HEK293T (cell line): Measurements from ENCODE around the gene SKP1.
"Not testable (repeated sequence)": the region's sequence is repeated elsewhere in the genome, so short reads cannot be mapped to it uniquely, and the experiment has no call there.

Experiments used
- CTCF ChIA-PET: fragments of 350-600 bp; formaldehyde crosslinking; extraction: SDS; loops from one replicate; lab custom pipeline; 2021; ENCODE audit warnings: antibody characterized with exemption, inconsistent platforms; lab: Yijun Ruan, JAX
- POLR2A ChIA-PET: fragments of 350-600 bp; formaldehyde crosslinking; extraction: SDS; loops from one replicate; lab custom pipeline; 2020; ENCODE audit warnings: antibody characterized with exemption, inconsistent platforms; lab: Yijun Ruan, JAX
- DNase-seq: peaks from one replicate; pipeline ENCODE4 v3.0.0; 2012; ENCODE audit warnings: mixed read lengths; ENCODE audit errors: extremely low spot score
- ARNT ChIP-seq: fragments of 450-650 bp; IDR thresholded peaks from 2 replicates; pipeline ENCODE4 v1.6.1; 2017; ENCODE audit warnings: mild to moderate bottlenecking
- BHLHE40 ChIP-seq: fragments of 450-650 bp; IDR thresholded peaks from 2 replicates; pipeline ENCODE4 v1.6.1; 2016; ENCODE audit warnings: mild to moderate bottlenecking, moderate library complexity, borderline replicate concordance
- CTBP1 ChIP-seq: fragments of 450-650 bp; IDR thresholded peaks from 2 replicates; pipeline ENCODE4 v1.6.1; 2016; ENCODE audit warnings: borderline replicate concordance
- ELF4 ChIP-seq: fragments of 450-650 bp; IDR thresholded peaks from 2 replicates; pipeline ENCODE4 v1.6.1; 2017; ENCODE audit warnings: antibody characterized with exemption
- FOXA1 ChIP-seq: fragments of 450-650 bp; IDR thresholded peaks from 2 replicates; pipeline ENCODE4 v1.6.1; 2016; ENCODE audit warnings: mild to moderate bottlenecking
- FOXK2 ChIP-seq: fragments of 450-650 bp; IDR thresholded peaks from 2 replicates; pipeline ENCODE4 v1.6.1; 2016; ENCODE audit warnings: mild to moderate bottlenecking
- FOXM1 ChIP-seq: fragments of 450-650 bp; IDR thresholded peaks from 2 replicates; pipeline ENCODE4 v1.6.1; 2017; ENCODE audit warnings: mild to moderate bottlenecking, borderline replicate concordance
- HDGF ChIP-seq: fragments of 450-650 bp; IDR thresholded peaks from 2 replicates; pipeline ENCODE4 v1.6.1; 2017; ENCODE audit warnings: antibody characterized with exemption, borderline replicate concordance
- L3MBTL2 ChIP-seq: fragments of 450-650 bp; conservative IDR thresholded peaks from 2 replicates; pipeline ENCODE4 v1.6.1; 2016; ENCODE audit warnings: mild to moderate bottlenecking
- LEF1 ChIP-seq: fragments of 450-650 bp; IDR thresholded peaks from 2 replicates; pipeline ENCODE4 v1.6.1; 2017; ENCODE audit warnings: mild to moderate bottlenecking, borderline replicate concordance
- NFRKB ChIP-seq: fragments of 450-650 bp; IDR thresholded peaks from 2 replicates; pipeline ENCODE4 v1.6.1; 2016; ENCODE audit warnings: mild to moderate bottlenecking, moderate library complexity
- PKNOX1 ChIP-seq: fragments of 450-650 bp; IDR thresholded peaks from 2 replicates; pipeline ENCODE4 v1.6.1; 2016
- SP1 ChIP-seq: fragments of 450-650 bp; IDR thresholded peaks from 2 replicates; pipeline ENCODE4 v1.6.1; 2017
- SUZ12 ChIP-seq: fragments of 450-650 bp; IDR thresholded peaks from 2 replicates; pipeline ENCODE4 v1.6.1; 2016; ENCODE audit warnings: mild to moderate bottlenecking
- TARDBP ChIP-seq: fragments of 450-650 bp; IDR thresholded peaks from 2 replicates; pipeline ENCODE4 v1.6.1; 2016
- ZNF384 ChIP-seq: fragments of 450-650 bp; IDR thresholded peaks from 2 replicates; pipeline ENCODE4 v1.6.1; 2016

Gene SKP1

DNA sequence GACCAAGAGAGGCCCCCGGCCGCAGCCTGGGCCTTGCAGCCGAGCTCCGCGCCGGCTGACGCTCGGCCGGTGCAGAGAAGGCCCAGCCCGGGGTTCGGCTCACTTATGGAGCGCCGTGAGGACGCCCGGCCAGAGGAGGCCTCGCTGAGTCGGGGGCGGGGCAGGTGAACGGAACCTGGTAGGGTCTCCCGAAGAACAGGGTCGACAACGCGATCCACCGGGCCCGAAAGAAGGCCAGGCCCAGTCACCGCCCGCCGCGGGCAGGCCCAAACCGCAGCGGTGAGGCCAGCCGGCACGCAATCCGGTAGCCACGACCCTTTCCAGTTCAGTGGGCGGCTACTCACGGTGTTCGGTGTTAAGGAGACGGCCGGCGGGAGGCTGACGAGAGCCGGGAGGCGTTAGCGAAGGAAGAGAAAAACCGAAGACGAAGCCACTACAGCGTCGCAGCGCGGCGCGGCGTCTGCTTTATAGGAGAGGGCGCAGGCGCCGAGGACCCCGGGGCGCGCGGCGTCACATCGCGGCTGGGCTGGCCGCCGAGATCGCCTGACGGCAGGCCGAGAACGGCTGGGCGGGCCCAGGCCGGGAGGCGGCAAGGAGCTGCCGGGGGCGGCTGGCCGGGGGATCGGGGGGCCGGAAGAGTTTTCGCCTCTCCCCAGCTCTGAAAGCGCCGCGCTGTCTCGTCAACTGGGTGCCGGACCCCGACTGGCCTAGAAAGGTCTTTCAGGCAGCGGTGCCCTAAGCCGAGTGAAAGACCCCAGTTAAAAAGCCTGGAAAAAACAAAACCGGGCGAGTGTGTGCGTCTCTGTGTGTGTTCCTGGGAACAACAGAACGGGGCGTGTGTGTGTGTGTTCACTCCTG is at the start of gene SKP1:
Gene SKP1, minus strand, starts transcription at position 440 of the 858 bp plus-strand sequence. CDS start 2,928 bp downstream, outside the sequence.
- TF ChIP-seq LEF1 (no peak), ELF4 (peak; percentile 68; the same call in 1 of the 2 replicates)
- ChIA-PET CTCF (interaction anchor here (0.6 to 1.9 kb wide), 2 partner anchors 137 to 1007 kb away, joined by 4 to 6 read pairs; no protein-coding TSS in a partner anchor), POLR2A (interaction anchor here (0.6 to 2.6 kb wide), 22 partner anchors 9 to 193 kb away, joined by 3 to 11 read pairs (median 3); partner anchors contain the start of gene PPP2CA)
- peak; percentile 79 for DNase-seq

DNA sequence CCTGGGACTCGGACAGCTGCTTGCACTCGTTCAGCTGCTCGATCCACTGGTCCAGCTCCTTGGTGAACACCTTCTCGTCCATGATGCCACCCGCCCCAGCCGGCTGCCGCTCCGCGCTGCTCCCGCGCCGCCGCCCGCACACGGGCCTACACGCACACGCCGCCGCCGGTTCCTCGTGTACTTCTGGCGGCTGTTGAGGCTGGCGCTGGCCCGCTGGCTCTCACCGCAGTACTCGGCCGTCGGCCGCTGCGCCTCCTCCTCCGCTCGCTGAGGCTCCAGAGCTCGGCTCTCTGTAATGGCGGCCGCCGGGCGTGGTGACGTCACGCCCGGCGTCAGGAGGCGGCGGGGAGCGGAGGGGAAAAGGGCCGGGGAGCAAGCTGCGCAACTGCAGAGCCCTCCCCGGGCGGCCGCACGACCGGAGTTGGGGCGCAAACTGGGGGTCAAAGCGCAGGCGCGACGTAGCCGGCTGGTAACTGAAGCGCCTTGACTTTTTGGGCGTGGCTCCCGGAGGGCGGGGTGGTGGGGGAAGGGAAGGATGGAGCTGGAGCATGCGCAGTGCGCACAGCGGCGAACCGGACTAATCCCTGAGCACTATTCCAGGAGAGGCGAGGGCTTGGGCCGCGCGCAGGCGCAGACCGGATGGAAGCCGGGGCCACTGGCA is 49.2 kb upstream of the SKP1 start, which contains the start of gene PPP2CA:
Gene PPP2CA, minus strand, starts transcription at position 294 of the 661 bp plus-strand sequence. Its CDS starts 212 bp downstream, at position 82.
- ChIA-PET CTCF (interaction anchor here (1.0 to 1.1 kb wide), 2 partner anchors 19 to 63 kb away, joined by 3 to 4 read pairs; no protein-coding TSS in a partner anchor), POLR2A (interaction anchor here (0.6 to 3.7 kb wide), 34 partner anchors 10 to 520 kb away, joined by 3 to 62 read pairs (median 4); partner anchors contain the start of gene CAMLG)
- no peak for TF ChIP-seq SUZ12
- no peak for TF ChIP-seq SP1
- no peak for TF ChIP-seq NFRKB
- no peak for TF ChIP-seq ARNT
- no peak for TF ChIP-seq CTBP1
- no peak for TF ChIP-seq FOXM1
- no peak for TF ChIP-seq L3MBTL2
- no peak for TF ChIP-seq ZNF384
- no peak for TF ChIP-seq ELF4
- TF ChIP-seq LEF1, result no peak
- no peak for TF ChIP-seq FOXK2
- TF ChIP-seq BHLHE40, result no peak
- TF ChIP-seq HDGF, result no peak
- no peak for TF ChIP-seq PKNOX1
- peak; percentile 90 for DNase-seq

DNA sequence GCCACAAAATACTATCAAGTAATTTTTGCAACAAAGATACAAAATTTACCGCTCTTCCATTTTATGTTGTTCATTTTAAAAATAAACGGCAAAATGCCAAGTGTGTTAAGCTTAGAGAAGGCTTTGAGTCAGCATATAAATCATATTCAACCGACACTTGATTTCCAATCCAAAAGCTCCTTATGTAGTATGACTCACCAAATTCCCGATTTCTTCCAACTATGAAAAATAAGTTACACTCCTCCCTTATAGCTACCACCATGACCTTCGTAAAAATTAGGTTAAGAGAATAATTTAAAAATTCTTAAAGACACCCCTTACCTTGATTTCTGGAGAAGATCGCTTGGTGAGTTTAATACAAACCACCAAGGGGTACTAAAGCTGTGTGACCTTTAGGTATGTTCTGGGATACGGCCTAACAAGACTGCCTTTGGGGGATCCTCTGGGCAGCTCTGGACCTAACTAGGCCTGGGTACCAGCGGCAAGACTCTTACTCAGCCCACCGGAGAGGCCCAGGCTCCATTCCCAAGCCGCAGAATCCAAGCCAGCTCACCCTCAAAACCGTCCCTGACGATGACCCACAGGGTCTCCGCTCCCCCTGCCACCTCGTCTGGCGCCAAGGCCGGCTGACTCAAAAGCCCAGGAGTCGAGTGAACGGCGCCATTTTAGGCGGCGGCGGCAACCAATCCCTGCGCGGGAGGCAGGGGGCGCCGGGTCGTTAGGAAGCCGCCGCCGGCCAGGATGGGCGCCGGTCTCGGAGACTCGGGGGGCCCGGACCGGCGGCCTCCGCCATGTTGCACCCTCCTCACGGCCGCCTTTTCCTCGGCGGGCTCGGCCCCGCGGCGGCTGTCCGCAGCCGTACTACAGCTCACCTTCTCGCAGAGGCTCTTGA is 48.4 kb upstream of the SKP1 start:
- peak; percentile 62 for TF ChIP-seq PKNOX1
- no peak for TF ChIP-seq FOXA1
- POLR2A ChIA-PET, result interaction anchor here (0.6 to 3.7 kb wide), 22 partner anchors 11 to 521 kb away, joined by 3 to 62 read pairs (median 4); partner anchors contain the start of gene CAMLG
- CTCF ChIA-PET, result interaction anchor here (1.0 to 1.1 kb wide), 2 partner anchors 19 to 64 kb away, joined by 3 to 4 read pairs; no protein-coding TSS in a partner anchor
- DNase-seq, result peak; percentile 50

GRCh38 chr5:134223406-134224248 is 46.9 kb upstream of the SKP1 start:
- POLR2A ChIA-PET, result interaction anchor here (1.0 to 1.6 kb wide), 2 partner anchors 13 to 50 kb away, joined by 3 to 6 read pairs; no protein-coding TSS in a partner anchor
- DNase-seq, result no peak

DNA sequence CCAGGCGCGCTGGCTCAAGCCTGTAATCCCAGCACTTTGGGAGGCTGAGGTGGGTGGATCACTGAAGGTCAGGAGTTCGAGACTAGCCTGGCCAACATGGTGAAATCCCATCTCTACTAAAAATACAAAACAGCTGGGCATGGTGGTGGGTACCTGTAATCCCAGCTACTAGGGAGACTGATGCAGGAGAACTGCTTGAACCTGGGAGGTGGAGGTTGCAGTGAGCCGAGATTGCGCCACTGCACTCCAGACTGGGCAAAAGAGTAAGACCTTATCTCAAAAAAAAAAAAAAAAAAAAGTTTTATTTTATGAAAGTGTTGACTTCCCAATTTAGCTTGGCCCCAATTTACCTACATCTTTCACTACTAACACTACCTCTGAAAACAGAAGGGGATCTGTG is 44.9 kb upstream of the SKP1 start:
- DNase-seq, POLR2A ChIA-PET: not testable (repeated sequence)
- CTCF ChIA-PET, result interaction anchor here (0.6 to 1.1 kb wide), 3 partner anchors 12 to 1812 kb away, joined by 3 to 7 read pairs (median 5); no protein-coding TSS in a partner anchor

More at GRCh38 chr5:134223406-134224248, 46.9 kb upstream of the SKP1 start:
- CTCF ChIA-PET, result interaction anchor here (0.6 to 1.1 kb wide), 2 partner anchors 184 to 530 kb away, joined by 3 read pairs; no protein-coding TSS in a partner anchor
- no peak for TF ChIP-seq FOXK2
- TF ChIP-seq BHLHE40, result no peak
- TF ChIP-seq FOXM1, result no peak
- no peak for TF ChIP-seq CTBP1
- no peak for TF ChIP-seq FOXA1
- no peak for TF ChIP-seq ZNF384
- TF ChIP-seq ELF4, result no peak
- no peak for TF ChIP-seq HDGF
- TF ChIP-seq TARDBP, result no peak
- no peak for TF ChIP-seq LEF1
- no peak for TF ChIP-seq NFRKB
- TF ChIP-seq PKNOX1, result no peak
